ENCODE measurements around the gene PFKP. TPM values are rescaled to one million over a fixed set of nuclear protein-coding genes. Genes with fewer than 3 reads are reported as not detected.

Gene PFKP
- total RNA-seq, 1 donor from 2014 or later, result 181 TPM

GRCh38 chr10:3090388-3090787, 23.0 kb downstream of the PFKP start:
- DNase-seq (ENCODE audit: missing footprints) (no peak), ATAC-seq (no peak)
- intact Hi-C loops (cut with DNase I), result loop anchor here (2.0 kb wide), 1 partner anchor 22 kb away; no protein-coding TSS in a partner anchor

- no peak for DNase-seq (ENCODE audit: missing footprints)
- ATAC-seq, result peak; percentile 61
- intact Hi-C loops (cut with DNase I), result loop anchor here (2.0 kb wide), 1 partner anchor 22 kb away; no protein-coding TSS in a partner anchor
These were observed 23.8 kb downstream of the PFKP start for GRCh38 chr10:3090914-3091787.

- intact Hi-C loops (cut with DNase I), result loop anchor here (2.0 kb wide), 1 partner anchor 21 kb away; no protein-coding TSS in a partner anchor
- ATAC-seq (no peak), DNase-seq (ENCODE audit: missing footprints) (no peak)
These were observed 24.6 kb downstream of the PFKP start for GRCh38 chr10:3091921-3092320.

- no peak for DNase-seq (ENCODE audit: missing footprints)
- ATAC-seq, result no peak
These were observed 26.6 kb downstream of the PFKP start for GRCh38 chr10:3093996-3094395.

GRCh38 chr10:3094609-3095036, 27.3 kb downstream of the PFKP start:
- intact Hi-C loops (cut with DNase I), result no loop called here
- ATAC-seq (no peak), DNase-seq (ENCODE audit: missing footprints) (no peak)

More at GRCh38 chr10:3093996-3094395, 26.6 kb downstream of the PFKP start:
- intact Hi-C loops (cut with DNase I), result no loop called here

- intact Hi-C loops (cut with DNase I), result no loop called here
- ATAC-seq (peak; percentile 51), DNase-seq (ENCODE audit: missing footprints) (no peak)
These were observed 28.2 kb downstream of the PFKP start for GRCh38 chr10:3095373-3096139.

- DNase-seq (ENCODE audit: missing footprints), result no peak
- intact Hi-C loops (cut with DNase I), result no loop called here
- ATAC-seq, result no peak
These were observed 28.8 kb downstream of the PFKP start for GRCh38 chr10:3096149-3096548.

- ATAC-seq, result no peak
- no peak for DNase-seq (ENCODE audit: missing footprints)
- intact Hi-C loops (cut with DNase I), result no loop called here
These were observed 29.8 kb downstream of the PFKP start for GRCh38 chr10:3097160-3097559.

GRCh38 chr10:3098689-3099088, 31.3 kb downstream of the PFKP start:
- ATAC-seq (no peak), DNase-seq (ENCODE audit: missing footprints) (no peak)
- intact Hi-C loops (cut with DNase I), result no loop called here

- intact Hi-C loops (cut with DNase I), result no loop called here
- DNase-seq (ENCODE audit: missing footprints) (no peak), ATAC-seq (no peak)
These were observed 32.1 kb downstream of the PFKP start for GRCh38 chr10:3099291-3100092.

- intact Hi-C loops (cut with DNase I), result no loop called here
- ATAC-seq (no peak), DNase-seq (ENCODE audit: missing footprints) (no peak)
These were observed 32.9 kb downstream of the PFKP start for GRCh38 chr10:3100093-3100792.

GRCh38 chr10:3100856-3101640, 33.7 kb downstream of the PFKP start:
- DNase-seq (ENCODE audit: missing footprints) (no peak), ATAC-seq (no peak)
- intact Hi-C loops (cut with DNase I), result no loop called here

GRCh38 chr10:3102720-3103427, 35.5 kb downstream of the PFKP start:
- intact Hi-C loops (cut with DNase I), result no loop called here
- ATAC-seq (no peak), DNase-seq (ENCODE audit: missing footprints) (no peak)

GRCh38 chr10:3103646-3104045, 36.3 kb downstream of the PFKP start:
- intact Hi-C loops (cut with DNase I), result no loop called here
- no peak for ATAC-seq

GRCh38 chr10:3104251-3104918, 37.0 kb downstream of the PFKP start:
- peak; percentile 69 for ATAC-seq
- DNase-seq (ENCODE audit: missing footprints), result no peak
- intact Hi-C loops (cut with DNase I), result no loop called here

More at GRCh38 chr10:3103646-3104045, 36.3 kb downstream of the PFKP start:
- DNase-seq (ENCODE audit: missing footprints), result no peak

- DNase-seq (ENCODE audit: missing footprints) (no peak), ATAC-seq (no peak)
- intact Hi-C loops (cut with DNase I), result loop anchor here (5.0 kb wide), 1 partner anchor 38 kb away; the partner anchor contains the start of gene PFKP
These were observed 37.8 kb downstream of the PFKP start for GRCh38 chr10:3105166-3105565.

Data from Right ventricle myocardium inferior (tissue), 1 donor.